Neuronal stem cell (in vitro differentiated cells): Measurements from ENCODE around the gene ILK.

Source experiments
- DNase-seq: peaks from one replicate; pipeline ENCODE4 v3.0.0-alpha.2; 2013; ENCODE audit warnings: low spot score
- H2AFZ ChIP-seq: one replicate; pipeline ENCODE4 v1.6.1; 2013; ENCODE audit warnings: mild to moderate bottlenecking, low read length, inconsistent platforms
- H2AK5ac ChIP-seq: 2 replicates; pipeline ENCODE4 v1.6.1; 2013; ENCODE audit warnings: low read depth, mild to moderate bottlenecking, inconsistent platforms, low read length, moderate library complexity, mixed read lengths
- H2BK120ac ChIP-seq: 2 replicates; pipeline ENCODE4 v1.6.1; 2013; ENCODE audit warnings: low read depth, mild to moderate bottlenecking, inconsistent platforms, low read length, moderate library complexity, mixed read lengths
- H2BK12ac ChIP-seq: one replicate; pipeline ENCODE4 v1.6.1; 2013; ENCODE audit warnings: low read length, inconsistent platforms
- H2BK15ac ChIP-seq: 2 replicates; pipeline ENCODE4 v1.6.1; 2013; ENCODE audit warnings: mild to moderate bottlenecking, low read length, inconsistent platforms, mixed read lengths
- H2BK5ac ChIP-seq: one replicate; pipeline ENCODE4 v1.6.1; 2013; ENCODE audit warnings: inconsistent platforms, mild to moderate bottlenecking, low read length, moderate library complexity
- H3K14ac ChIP-seq: one replicate; pipeline ENCODE4 v1.6.1; 2013; ENCODE audit warnings: low read length, inconsistent platforms
- H3K18ac ChIP-seq: 2 replicates; pipeline ENCODE4 v1.6.1; 2013; ENCODE audit warnings: low read length, inconsistent platforms
- H3K23ac ChIP-seq: 2 replicates; pipeline ENCODE4 v1.6.1; 2013; ENCODE audit warnings: low read depth, mild to moderate bottlenecking, mixed read lengths, low read length, inconsistent platforms; ENCODE audit not compliant: poor library complexity
- H3K27ac ChIP-seq: replicated peaks from 3 replicates; pipeline ENCODE4 v1.5.1; 2013; ENCODE audit warnings: low read length, inconsistent platforms
- H3K27me3 ChIP-seq, 3 experiments: 2 replicates each; pipeline ENCODE4 v1.6.1; 2013; ENCODE audit warnings: low read length in 3 of 3, mild to moderate bottlenecking in 2 of 3, inconsistent platforms in 1 of 3, low read depth in 1 of 3, mixed read lengths in 1 of 3, moderate library complexity in 1 of 3; ENCODE audit not compliant: control insufficient read depth in 3 of 3, insufficient read depth in 3 of 3
- H3K36me3 ChIP-seq, 2 donors: replicated peaks in 1 of 2; 2 replicates each; pipeline ENCODE4 v1.6.1; 2013; ENCODE audit warnings: low read length in 2 of 2; ENCODE audit not compliant: control insufficient read depth in 2 of 2, insufficient read depth in 2 of 2
- H3K4ac ChIP-seq: 2 replicates; pipeline ENCODE4 v1.6.1; 2013; ENCODE audit warnings: inconsistent platforms, mild to moderate bottlenecking, low read length, moderate library complexity
- H3K4me1 ChIP-seq, 2 donors: 1 replicate in 1 of 2; 2 replicates in 1 of 2; pipeline ENCODE4 v1.6.1; 2013; ENCODE audit warnings: low read length in 2 of 2, low read depth in 1 of 2; ENCODE audit not compliant: control insufficient read depth in 2 of 2, insufficient read depth in 1 of 2
- H3K4me2 ChIP-seq: one replicate; pipeline ENCODE4 v1.6.1; 2013; ENCODE audit warnings: mild to moderate bottlenecking, low read length, inconsistent platforms; ENCODE audit not compliant: insufficient read depth, poor library complexity, severe bottlenecking
- H3K4me3 ChIP-seq, 2 donors: 2 replicates each; pipeline ENCODE4 v1.5.1; 2013; ENCODE audit warnings: low read length in 2 of 2, mild to moderate bottlenecking in 2 of 2, inconsistent platforms in 1 of 2, moderate library complexity in 1 of 2
- H3K79me1 ChIP-seq: one replicate; pipeline ENCODE4 v1.6.1; 2013; ENCODE audit warnings: low read depth, mild to moderate bottlenecking, inconsistent platforms, low read length, moderate library complexity
- H3K9ac ChIP-seq: one replicate; pipeline ENCODE4 v1.6.1; 2013; ENCODE audit warnings: mild to moderate bottlenecking, low read depth, low read length, inconsistent platforms; ENCODE audit not compliant: poor library complexity
- H3K9me3 ChIP-seq, 2 donors: replicated peaks in 1 of 2; 2 replicates each; pipeline versions ENCODE3 to v1.6.1; 2013; ENCODE audit warnings: low read length in 2 of 2, mild to moderate bottlenecking in 2 of 2, inconsistent platforms in 1 of 2, low read depth in 1 of 2, mixed read lengths in 1 of 2, moderate library complexity in 1 of 2; ENCODE audit not compliant: control insufficient read depth in 2 of 2, insufficient read depth in 1 of 2
- H4K8ac ChIP-seq: one replicate; pipeline ENCODE4 v1.6.1; 2013; ENCODE audit warnings: low read depth, mild to moderate bottlenecking, inconsistent platforms, low read length, moderate library complexity
- H4K91ac ChIP-seq: one replicate; pipeline ENCODE4 v1.6.1; 2013; ENCODE audit warnings: low read length, low read depth, mild to moderate bottlenecking, inconsistent platforms; ENCODE audit not compliant: poor library complexity
- WGBS, 2 donors: extraction: QIAGEN DNeasy Blood & Tissue Kit; methylation state at CpG; one replicate each; pipeline ENCODE4 v1.1.7; 2013; ENCODE audit warnings: missing lambda C conversion rate in 2 of 2, mixed read lengths in 1 of 2; ENCODE audit not compliant: insufficient read length in 2 of 2, insufficient replicate concordance in 1 of 2; ENCODE audit errors: extremely low coverage in 2 of 2; 5-methylcytosine and 5-hydroxymethylcytosine counted together

ILK gene

GRCh38 chr11:6631361-6631890, 27.9 kb downstream of the ILK start:
- Histone ChIP-seq H4K8ac (no peak overlapping the region), H3K14ac (no peak overlapping the region), H3K23ac (peak overlapping the region; percentile 50), H3K79me1 (peaks cover 2% of the 10 kb centered on the region), H3K4me3 (no peak overlapping the region), H3K27me3 (peaks cover 0 to 24% (median 3%) of the 10 kb centered on the region in 3 experiments), H3K4ac (no peak overlapping the region), H2BK12ac (no peak overlapping the region), H3K27ac (no peak overlapping the region), H3K36me3 (peaks cover 8 to 84% of the 10 kb centered on the region in 2 donors), H2AFZ (no peak overlapping the region), H3K9ac (no peak overlapping the region), H2BK120ac (no peak overlapping the region), H3K4me2 (no peak overlapping the region), H3K18ac (no peak overlapping the region), H2BK5ac (no peak overlapping the region), H2BK15ac (no peak overlapping the region), H3K4me1 (peaks cover 10 to 11% of the 10 kb centered on the region in 2 donors), H4K91ac (no peak overlapping the region), H3K9me3 (peaks cover 0 to 4% of the 10 kb centered on the region in 2 donors), H2AK5ac (no peak overlapping the region)
- WGBS, 2 donors, result no CpG with 5 or more reads among the region's 11 CpGs
- no peak for DNase-seq

DNA sequence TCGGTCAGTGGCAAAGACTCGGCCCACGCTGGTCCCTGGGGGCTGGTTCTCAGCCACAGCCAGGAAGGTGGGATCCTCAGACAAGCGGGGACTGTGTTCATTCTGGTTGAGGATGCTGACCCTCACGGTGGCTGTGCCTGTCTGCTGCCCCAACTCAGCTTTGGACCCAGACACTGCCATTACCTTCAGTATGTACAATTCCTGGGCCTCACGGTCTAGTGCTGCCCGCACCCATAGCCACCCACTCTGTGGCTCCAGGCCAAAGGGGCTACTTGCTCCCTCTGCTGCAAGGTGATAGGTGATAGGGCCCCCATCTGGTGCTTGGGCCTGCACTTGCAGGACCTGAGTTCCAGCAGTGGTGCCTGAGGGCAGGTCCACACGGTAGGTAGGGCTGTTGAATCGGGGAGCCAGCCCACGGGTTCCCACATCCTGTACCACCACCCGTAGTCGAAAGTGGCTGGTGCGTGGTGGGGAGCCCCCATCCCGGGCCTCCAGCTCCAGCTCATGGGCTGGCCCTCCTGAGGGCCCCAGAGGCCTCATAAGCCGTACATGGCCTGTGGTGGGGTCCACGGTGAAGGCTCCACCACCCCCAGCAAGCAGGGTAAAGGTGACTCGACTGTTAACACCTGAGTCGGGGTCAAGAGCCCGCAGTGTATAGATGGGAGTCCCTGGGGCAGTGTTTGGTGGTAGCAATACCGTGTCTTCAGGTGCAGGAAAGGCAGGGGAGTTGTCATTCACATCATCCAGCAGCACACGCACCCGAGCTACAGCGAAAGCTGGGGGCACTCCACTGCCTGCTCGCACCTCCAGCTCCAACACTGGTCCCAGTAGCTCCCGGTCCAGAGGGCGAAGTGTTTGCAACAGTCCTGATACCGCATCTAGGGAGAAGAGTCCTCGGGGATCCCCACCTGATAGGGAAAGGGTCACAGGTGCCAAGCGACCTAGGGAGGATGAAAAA, 28.8 kb downstream of the ILK start:
- Histone ChIP-seq H3K27me3 (peaks cover 0 to 24% (median 3%) of the 10 kb centered on the region in 3 experiments), H3K79me1 (peaks cover 2% of the 10 kb centered on the region), H3K4me2 (no peak overlapping the region), H2BK15ac (no peak overlapping the region), H2BK120ac (no peak overlapping the region), H3K9me3 (peaks cover 0 to 4% of the 10 kb centered on the region in 2 donors), H3K4ac (no peak overlapping the region), H3K36me3 (peaks cover 2 to 82% of the 10 kb centered on the region in 2 donors), H3K4me1 (peaks cover 10 to 11% of the 10 kb centered on the region in 2 donors), H2BK12ac (no peak overlapping the region), H3K18ac (no peak overlapping the region), H4K8ac (no peak overlapping the region), H2AK5ac (no peak overlapping the region), H2BK5ac (no peak overlapping the region), H3K4me3 (no peak overlapping the region), H4K91ac (no peak overlapping the region), H3K9ac (no peak overlapping the region), H2AFZ (no peak overlapping the region), H3K14ac (no peak overlapping the region), H3K23ac (no peak overlapping the region), H3K27ac (no peak overlapping the region)
- no peak for DNase-seq
- no CpG with 5 or more reads among the region's 29 CpGs for WGBS, 2 donors

DNA sequence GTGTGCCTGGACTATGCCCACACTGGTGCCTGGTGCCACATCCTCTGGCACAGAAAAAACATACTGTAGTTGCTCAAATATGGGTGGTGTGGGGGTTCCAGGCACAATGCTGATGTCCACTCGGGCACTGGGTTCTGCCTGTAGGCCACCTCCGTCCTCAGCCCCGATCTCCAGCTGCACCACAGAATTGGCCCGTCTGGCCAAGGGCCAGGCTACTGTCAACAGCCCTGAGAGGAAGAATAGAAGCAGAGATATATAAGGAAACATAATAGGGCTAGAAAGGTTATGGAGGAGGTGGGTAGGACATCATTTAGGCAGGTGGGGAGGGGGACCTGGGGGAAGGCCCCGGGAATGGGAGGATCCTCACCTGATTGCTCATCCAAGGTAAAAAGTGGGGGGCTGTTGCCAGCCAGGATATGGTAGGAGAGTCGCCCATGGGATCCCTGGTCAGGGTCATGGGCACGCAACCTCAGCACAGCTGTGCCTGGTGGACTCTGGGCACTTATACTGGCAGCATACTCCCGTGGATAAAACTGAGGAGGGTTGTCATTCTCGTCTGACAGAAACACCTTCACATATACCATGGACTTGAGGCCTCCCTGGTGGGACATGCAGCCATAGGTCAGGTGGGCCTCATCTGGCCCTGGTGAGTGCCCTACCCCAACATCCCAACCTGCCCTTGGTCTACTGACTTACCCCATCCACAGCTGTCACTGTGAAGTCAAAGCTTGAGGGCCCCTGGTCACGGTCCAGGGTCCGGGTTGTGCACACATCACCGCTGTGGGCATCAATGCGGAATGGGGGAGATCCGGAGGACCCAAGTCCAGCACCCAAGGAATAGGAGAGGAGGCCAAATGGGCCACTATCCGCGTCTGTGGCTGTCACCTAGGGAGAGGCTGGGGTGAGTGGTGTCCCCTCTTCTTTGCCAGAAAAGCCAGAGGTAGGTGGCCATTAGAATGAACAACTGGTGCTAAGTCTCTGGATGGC, 30.1 kb downstream of the ILK start:
- peaks cover 10 to 11% of the 10 kb centered on the region in 2 donors for H3K4me1 ChIP-seq
- no peak overlapping the region for H2BK15ac ChIP-seq
- H3K27me3 ChIP-seq, result peaks cover 0 to 24% (median 3%) of the 10 kb centered on the region in 3 experiments
- no peak overlapping the region for H4K8ac ChIP-seq
- H2AFZ ChIP-seq, result no peak overlapping the region
- H3K4me3 ChIP-seq, result no peak overlapping the region
- H2BK12ac ChIP-seq, result no peak overlapping the region
- H2BK120ac ChIP-seq, result no peak overlapping the region
- H3K9me3 ChIP-seq, result peaks cover 0 to 4% of the 10 kb centered on the region in 2 donors
- DNase-seq, result no peak
- H2BK5ac ChIP-seq, result peak overlapping the region; percentile 1
- no peak overlapping the region for H3K18ac ChIP-seq
- no peak overlapping the region for H3K9ac ChIP-seq
- H3K36me3 ChIP-seq, result peaks cover 2 to 82% of the 10 kb centered on the region in 2 donors
- peak overlapping the region; percentile 25 for H3K23ac ChIP-seq
- no peak overlapping the region for H3K14ac ChIP-seq
- H3K79me1 ChIP-seq, result peaks cover 2% of the 10 kb centered on the region
- H2AK5ac ChIP-seq, result no peak overlapping the region
- H4K91ac ChIP-seq, result no peak overlapping the region
- no peak overlapping the region for H3K4ac ChIP-seq
- H3K4me2 ChIP-seq, result no peak overlapping the region
- H3K27ac ChIP-seq, result no peak overlapping the region
- WGBS, 2 donors, result no CpG with 5 or more reads among the region's 16 CpGs
